GM19239 (cell line): ENCODE data around the gene NCOA6.

Source experiments
- DNase-seq: peaks from one replicate; pipeline ENCODE4 v3.0.0; 2011; ENCODE audit warnings: low spot score; ENCODE audit not compliant: insufficient read length
- FAIRE-seq: peaks from 2 replicates; lab custom pipeline; 2011; peaks lifted over from hg19 to GRCh38; lab: Jason Lieb, UNC

NCOA6 gene

DNA sequence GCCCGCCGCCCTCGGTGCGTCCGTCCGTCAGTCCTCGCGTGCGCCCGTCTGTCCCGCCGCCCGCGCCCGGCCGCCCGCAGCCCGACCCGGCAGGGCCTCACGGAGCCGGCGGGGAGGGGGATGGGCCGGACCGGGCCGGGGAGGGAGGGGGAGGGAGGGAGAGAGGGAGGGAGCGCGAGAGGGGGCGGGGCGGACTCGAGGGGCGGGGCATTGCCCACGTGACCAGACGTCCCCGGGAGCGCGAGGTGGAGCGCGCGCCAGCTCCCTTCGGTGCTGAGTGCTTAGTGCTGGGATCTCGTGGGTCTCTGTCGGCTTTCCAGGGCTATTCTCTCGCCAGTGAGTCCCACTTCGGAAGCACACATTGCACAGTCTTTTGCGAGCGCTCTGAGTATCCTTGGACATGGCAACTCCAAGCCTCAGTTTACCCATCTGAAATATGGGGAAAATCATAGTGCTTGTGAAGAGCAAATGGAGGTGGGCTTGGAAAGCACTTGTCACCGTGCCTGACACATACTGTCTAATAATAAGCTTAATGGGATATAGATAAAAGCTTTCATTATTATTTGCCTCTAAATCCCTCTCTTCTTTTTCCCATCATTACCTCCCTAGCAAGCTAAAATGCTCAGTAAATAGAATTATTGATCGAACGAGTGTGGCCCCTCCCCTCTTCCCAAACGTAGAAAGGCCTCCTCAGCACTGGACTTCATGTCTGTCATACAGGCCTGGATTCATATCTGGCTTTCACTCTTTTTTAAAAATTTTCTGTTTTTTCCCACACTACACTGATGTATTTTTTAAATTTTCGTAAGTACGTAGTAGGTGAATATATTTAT is at the start of gene NCOA6:
TSS of gene NCOA6 (minus strand) at position 122 of the 833 bp plus-strand sequence. CDS start 43,296 bp downstream, outside the sequence.
- peak; percentile 67 for DNase-seq
- peak; percentile 67 for FAIRE-seq

DNA sequence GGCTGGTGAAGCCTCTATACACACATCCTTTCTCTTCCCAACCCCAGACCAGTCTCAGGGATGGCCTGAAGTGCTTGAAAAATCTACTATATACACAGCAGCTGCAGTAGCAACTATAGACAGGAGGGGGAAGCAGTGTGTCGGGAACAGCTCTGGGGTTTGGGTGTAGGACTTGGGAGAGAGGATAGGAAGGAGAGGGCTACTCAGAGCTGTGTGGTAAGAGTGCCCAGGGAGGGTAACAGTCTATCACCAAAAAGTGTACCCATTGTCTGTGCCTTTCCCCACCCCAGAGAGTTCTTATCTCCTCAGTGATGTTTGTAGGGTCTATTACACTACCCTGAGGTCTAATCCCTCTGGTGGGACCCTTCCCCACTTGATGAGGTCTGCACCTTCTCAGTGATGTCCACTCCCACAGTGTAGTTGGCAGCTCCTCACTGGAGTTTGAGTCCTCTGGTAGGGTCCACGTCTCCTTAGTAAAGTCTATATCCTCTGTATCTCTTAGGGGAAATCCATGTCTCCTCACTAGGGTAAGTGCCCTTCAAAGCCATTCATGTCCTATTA is 48.7 kb upstream of the NCOA6 start:
- DNase-seq, result no peak
- peak; percentile 59 for FAIRE-seq

DNA sequence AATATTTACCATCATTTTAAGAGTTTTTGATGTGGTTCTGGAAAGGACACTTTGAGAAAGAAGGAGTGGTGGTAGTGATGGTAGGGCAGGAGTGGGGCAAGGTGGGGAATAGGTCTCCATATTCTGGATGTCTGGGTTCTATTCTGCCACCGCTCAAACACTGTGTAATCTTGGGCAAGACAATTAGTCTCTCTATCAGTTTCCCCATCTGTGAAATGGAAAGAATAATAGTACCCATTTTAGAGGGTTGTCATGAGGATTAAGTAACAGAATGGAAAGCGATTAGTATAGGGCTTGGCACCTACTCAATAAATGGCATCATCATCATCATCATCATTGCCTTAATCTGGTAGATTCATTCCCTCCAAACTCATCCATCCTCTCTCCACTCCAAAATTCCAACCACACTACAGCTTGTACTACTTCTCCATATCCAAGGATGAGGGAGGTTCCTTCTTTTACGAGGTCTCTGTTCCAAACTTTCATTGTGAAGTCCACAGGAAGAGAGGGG is 48.2 kb upstream of the NCOA6 start:
- FAIRE-seq, result no peak
- DNase-seq, result no peak

DNA sequence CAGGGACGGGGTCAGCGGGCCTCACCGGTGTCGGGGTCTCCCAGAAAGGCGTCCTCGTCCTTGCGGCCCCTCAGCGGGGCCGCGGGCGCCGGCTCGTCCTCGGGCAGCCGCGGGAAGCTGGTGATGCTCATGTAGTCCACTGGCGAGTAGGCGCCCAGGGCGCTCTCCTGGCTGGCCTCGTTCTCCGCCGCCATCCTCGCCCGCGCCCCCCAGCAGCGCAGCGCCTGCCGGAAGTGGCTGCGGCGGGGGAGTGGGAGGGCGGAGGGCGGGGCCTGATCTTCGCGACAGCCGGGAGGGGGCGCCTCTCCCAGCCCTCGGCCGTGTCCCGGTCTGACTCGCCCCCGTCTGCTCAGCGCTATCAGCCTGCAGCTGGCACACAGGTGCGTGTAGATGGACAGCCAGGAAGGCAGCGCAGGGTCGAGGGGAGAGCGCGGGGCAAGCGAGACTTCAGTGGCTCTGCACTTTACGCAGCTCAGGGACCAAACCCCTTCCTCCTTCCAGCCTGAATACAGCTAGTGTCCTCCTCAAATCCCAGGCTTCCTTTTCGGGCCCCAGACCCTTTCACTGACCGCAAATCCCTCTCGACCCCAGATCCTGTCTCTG is 47.3 kb upstream of the NCOA6 start, which contains the start of gene GGT7:
TSS of gene GGT7 (minus strand) at position 235 of the 603 bp plus-strand sequence. CDS start at position 194, 41 bp downstream.
- DNase-seq (peak; percentile 82), FAIRE-seq (no peak)

DNA sequence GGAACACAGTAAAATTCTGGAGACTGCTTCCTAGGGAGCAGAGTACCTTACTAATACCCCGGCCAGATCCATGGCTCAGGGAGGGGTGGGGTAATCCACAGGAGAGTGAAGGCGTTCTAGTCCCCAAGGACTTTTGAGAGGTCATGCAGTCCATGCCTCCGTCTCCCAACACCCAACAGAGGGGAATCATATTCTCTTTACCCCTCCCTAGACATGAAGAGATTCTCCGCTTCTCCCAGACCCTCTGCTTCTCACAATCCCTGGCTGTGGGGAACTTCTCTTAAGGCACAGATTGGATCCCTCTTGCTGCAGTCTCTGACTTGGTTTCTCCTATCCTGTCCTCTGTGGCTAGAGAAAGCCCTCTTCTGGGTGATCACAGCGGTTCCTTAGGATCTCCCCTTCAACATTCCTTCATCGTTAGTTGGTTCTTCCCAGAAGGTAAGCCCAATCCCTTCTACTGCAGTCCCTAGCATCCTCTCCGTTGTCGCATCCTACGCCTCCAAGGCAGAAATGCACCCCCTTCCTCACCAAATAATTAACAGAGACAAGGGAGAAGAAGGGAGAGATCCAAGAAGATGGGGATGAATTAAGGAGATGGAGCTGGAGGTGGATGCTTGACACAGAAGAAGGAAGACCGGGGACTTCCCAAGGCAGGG is 46.6 kb upstream of the NCOA6 start:
- DNase-seq (no peak), FAIRE-seq (no peak)

DNA sequence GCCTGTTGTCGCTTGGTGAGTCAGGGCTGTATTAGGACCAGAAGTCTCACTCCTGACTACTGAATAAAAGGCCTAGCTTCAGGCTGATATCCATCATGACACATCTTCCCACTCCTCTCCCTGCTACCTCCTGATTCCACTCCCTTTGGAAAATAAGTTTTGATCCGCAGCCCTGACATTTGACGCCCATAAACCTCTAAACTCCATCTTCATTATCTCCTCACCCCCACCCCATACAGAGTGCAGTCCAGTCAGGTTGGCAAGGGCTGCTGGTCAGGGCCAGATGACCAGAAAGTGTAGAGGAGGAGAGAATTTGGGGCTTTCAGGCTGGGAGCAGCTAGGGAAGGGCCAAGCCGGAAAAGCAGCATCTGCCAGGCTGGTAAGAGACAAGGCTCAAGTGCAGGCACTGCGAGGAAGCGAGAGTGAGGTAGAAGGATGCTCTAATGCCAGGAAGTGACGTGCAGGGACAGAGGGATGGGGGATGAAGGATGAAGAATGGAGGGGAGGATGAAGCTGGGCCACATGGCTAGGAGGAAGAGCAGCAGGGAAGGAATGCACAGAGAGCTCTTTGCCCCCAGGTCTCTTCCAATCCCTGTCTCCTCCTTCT is 46.0 kb upstream of the NCOA6 start:
- FAIRE-seq, result no peak
- DNase-seq, result no peak

DNA sequence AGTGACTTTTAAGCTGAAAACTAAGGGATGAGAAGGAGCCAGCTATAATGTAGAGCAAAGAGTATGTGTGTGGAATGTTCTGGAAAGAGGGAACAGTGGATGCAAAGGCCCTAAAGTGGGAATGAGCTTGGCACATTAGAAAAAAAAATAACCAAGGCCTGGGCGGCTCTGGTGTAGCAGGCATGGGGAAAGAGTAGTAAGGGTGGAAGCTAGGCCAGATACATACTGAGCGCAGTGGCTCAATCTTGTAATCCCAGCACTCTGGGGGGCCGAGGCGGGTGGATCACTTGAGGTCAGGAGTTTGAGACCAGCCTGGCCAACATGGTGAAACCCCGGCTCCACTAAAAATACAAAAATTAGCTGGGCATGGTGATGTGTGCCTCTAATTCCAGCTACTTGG is 38.8 kb upstream of the NCOA6 start:
- FAIRE-seq, result no peak
- DNase-seq, result no peak

DNA sequence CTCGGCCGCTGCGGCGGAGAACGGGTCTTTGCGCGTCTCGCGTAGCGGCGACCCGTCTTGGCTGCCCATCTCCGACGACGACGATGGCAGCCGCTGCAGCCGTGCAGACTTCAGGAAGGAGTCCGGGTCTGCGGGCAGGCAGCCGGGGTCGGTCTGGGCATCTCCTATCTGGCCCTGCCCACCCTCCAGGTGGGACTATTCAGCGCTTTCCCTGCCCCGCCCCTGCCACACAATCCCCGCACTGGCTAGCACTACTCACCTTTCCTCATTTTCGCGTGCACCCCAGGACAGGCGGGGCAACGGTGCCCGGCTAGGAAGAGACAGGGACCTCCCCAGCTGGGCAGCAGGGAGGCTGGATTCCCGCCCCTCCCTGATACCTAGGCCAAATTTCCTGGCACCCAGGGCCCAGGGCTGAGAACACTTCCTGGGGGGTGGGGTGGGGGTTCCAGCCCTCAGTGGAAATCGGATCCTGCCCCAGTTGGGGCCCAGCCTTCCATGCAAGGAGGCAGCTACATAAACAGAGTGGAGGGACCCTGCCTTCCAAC is 38.0 kb upstream of the NCOA6 start:
- DNase-seq (no peak), FAIRE-seq (no peak)

DNA sequence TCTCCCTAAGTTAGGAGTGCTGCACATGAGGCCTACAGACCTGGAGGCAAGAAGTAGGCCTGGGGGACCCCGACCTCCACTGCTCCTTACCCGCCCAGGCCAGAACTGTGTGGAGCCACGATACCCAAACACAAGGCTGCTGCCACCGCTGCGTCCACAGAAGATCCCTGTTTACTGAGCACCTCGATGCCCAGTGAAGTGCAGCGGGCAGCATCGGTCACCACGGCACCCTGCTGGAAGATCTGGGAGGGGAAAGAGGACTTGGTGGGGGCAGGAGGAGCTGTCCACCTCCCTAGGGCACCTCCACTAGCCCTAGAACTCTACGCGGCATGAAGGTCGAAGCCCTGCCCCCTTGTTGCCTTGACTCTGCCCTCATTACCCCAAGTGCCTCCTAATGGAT is 37.3 kb upstream of the NCOA6 start:
- FAIRE-seq (no peak), DNase-seq (no peak)

DNA sequence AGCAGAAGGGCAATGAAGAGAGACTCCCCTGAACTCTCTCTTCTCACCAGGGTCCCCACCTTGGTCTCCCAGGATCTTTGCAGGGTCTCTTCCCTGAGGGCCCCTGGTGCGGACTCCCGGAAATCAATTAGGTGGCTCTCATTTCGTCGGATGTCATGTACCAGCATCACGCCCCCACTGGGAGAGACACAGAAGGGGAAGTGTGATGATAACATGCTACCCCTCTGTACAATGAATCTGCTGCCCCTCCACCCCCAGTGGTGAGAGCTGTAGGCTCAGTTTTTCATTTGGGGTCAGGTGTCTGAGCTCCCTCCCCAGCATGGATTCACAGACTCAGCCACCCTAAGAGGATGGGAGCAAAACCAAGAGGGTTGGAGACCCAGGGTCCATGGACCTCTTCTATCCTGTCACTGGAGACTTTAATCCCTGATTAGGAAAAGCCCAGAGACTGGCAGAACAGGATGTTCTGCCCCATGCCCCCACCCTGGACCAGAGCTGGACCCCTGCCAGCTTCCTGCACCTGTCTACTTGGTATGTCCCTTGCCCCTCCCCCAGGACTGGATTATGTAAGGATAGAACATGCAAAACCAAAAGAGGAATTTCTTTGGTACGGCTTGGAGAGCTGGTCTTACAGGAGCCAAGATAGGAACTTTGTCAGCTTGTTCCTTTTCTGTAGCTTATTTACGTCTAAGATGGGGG is 36.1 kb upstream of the NCOA6 start:
- FAIRE-seq, result no peak
- no peak for DNase-seq

DNA sequence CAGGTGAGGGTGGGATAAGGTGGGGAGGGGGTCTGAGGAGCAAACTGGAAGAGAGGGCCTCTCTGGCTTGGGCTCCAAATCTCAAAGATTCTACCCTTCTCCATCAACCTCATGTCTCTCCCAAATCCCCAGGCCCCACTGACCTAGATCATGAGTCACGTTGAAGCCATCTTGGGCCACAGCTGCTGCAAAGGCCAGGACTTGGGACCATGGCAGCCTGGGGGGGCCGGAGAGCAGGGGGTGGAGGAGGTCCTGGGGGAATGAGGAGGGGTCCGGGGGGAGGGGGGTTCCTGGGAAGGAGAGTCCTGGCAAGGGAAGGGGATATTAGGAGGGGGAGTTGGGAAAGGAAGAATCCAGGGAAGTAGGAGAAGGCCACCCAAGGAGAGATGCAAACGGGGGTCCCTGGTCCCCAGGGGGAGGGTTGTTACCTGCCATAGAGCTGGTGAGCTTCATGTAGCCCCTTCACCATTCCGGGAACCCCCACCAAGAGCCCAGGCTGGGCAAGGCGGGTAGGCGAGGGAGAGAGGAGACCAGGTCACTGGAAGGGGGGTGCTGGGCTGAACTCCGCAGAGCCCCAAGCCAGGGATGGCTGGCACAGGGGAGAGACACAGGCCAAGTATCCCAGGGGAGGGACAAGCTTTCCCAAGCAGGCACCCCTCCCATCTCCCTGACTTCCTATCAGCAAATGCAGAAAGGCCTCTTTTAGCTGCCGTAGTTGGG is 34.5 kb upstream of the NCOA6 start:
- FAIRE-seq (no peak), DNase-seq (no peak)

DNA sequence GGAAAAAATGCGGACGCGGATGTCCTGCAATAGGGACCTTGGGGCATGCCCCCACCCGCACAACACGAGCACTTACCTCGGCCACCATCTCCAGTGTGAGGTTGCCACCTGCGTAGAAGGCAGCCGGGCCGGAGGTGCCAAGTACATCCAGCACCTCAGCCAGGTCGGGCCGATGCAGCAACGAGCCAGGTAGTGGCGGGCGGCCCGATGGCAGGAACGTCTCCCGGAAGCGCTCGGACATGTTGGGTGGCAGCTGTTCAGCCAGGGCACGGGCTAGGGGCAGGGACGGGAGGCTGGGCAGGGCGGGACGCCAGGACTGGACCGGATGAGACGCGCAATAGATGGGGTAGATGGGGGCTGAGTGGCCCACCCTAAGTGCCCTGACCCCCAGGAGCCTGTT is 33.9 kb upstream of the NCOA6 start:
- FAIRE-seq, result no peak
- DNase-seq, result no peak

DNA sequence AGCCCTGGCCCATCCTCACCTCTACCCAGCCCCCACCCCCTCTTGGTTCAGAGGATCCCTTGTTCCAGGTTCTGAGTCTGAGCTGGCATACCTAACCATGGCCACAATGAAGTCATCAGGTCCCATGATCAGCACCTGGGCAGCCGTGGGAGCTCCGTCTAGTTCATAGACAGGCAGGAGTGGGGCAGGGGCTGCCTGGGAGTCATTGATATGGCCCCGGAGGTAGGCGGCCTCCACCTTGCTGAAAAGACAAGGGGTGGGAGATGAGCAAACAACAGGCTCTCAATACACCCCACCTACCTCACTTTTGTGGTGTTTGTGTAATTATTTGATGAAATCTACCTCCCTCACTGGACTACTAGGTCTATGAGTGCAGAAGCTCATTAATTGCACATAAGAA is 26.8 kb upstream of the NCOA6 start:
- no peak for FAIRE-seq
- DNase-seq, result no peak

DNA sequence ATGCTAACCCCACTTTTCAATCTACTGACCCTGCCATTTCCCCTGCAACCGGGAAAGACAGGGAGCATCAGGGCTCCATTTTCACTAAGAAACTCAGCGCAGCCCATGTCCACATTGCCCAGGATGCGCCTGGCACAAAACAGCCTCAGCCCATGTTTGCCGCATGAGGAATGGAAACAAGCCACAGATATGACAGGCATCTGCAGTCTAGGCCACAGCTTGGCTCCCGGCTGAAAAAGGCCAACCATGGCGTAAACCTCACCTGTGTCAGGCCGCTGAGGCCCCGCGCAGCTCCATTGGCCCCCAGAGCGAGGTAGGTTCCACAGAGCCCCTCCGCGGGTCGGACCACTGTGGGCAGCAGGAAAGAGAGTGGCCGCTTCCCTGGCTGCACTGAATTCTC is 25.5 kb upstream of the NCOA6 start:
- DNase-seq, result no peak
- FAIRE-seq, result no peak

DNA sequence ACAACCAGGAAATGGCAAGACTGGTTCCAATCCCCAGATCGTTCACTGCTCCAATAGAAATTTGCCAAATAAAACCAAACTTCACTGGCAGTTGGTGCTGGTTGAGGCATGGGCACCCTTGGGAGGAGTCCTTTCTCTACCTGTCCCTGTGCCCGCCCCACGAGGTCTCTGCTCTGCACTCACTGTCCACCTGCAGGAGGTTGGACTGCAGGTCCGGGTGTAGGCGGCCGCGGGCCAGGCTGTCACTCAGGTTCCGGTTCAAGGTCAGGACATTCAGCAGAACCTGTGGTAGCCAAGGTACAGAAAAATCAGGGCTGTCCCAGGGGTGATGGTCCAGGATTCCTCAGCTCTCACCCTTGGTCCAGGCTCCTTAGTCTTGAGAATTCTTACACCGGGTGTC is 24.3 kb upstream of the NCOA6 start:
- no peak for FAIRE-seq
- DNase-seq, result no peak

DNA sequence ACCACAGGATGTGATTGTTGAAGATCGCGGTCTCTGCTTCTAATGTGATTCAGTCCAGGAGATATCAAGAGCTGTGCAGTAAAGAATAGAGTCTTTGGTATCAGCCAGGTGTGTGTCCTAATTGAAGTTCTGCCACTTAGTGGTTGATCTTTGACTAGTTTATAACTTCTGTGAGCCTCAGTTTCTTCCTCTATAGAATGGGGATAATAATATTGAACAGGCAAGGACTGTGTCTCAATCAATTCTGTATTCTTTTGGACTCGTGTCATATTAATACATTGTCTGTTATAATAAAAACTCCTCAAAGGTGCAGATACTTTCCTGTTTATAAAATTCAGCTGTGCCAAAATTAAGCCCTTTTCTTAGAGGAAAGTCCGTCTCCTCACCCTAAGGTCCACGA is 23.1 kb upstream of the NCOA6 start:
- no peak for FAIRE-seq

DNA sequence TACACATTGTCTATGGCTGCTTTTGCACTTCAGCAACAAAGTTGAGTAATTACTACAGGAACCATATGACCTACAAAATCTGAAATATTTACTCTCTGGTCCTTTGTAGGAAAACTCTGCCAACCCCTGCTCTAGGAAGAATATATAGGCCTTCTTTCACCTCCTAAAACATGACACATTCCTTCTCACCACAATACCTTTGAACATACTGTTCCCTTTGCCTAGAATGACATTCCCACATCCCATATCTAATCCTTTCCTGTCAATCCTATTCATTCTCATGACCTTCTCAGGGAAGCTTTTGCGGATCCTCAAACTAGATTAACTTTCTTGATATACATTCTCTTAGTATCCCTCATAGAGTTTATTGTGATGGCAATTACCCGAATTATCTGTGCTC is 18.0 kb upstream of the NCOA6 start:
- FAIRE-seq (no peak), DNase-seq (no peak)

More for the DNA sequence above, 23.1 kb upstream of the NCOA6 start:
- DNase-seq, result no peak

DNA sequence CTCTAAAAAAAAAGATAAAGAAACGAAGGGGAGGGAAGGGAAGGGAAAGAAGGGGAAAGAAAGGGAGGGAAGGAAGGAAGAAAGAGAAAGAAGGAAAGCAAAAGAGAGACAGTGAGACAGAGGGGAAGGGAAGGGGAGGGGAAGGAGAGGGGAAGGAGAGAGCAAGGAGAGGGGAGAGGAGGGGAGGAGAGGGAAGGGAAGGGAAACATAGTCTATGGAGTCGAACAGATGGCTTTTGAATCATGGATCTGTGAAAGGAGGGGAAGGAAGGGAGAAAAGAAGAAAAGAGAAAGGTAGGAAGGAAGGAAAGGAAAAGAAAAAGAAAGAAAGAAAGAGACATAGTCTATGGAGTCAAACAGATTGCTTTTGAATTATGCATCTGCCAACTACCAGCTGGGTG is 16.7 kb upstream of the NCOA6 start:
- DNase-seq, result no peak
- FAIRE-seq, result no peak

DNA sequence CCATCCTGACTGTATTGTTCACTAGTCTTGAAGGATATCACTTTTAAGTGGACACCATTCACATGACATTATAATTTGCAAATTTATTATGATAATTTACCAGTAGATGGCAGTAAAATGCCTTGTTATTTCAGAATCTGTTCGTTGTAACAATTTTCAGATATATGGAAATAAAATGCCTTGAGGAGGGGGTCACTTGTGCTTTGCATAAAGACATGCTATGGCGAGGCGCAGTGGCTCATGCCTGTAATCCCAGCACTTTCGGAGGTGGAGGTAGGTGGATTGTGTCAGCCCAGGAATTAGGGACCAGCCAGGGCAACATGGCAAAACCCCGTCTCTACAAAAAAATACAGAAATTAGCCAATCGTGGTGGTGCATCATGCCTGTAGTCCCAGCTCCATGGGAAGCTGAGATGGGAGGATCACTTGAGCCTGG is 9.0 kb upstream of the NCOA6 start:
- FAIRE-seq (no peak), DNase-seq (no peak)
